H9 (cell line): ENCODE results near the gene ATP5IF1. TPM values are rescaled to one million over a fixed set of nuclear protein-coding genes. Genes with fewer than 3 reads are reported as not detected.
A peak's percentile ranks its signal among the peaks of the same experiment; 100 is the strongest.

Experiments used
- DNase-seq: peaks from one replicate; pipeline ENCODE4 v3.0.0-alpha.2; 2017
- H2AFZ ChIP-seq: one replicate; pipeline ENCODE4 v1.6.1; 2013; ENCODE audit warnings: mild to moderate bottlenecking, low read length, control low read depth, moderate library complexity
- H2AK5ac ChIP-seq: 2 replicates; pipeline ENCODE4 v1.6.1; 2013; ENCODE audit warnings: low read length, control low read depth, mixed read lengths; ENCODE audit not compliant: insufficient read length
- H2BK120ac ChIP-seq: one replicate; pipeline ENCODE4 v1.6.1; 2013; ENCODE audit warnings: low read depth, mild to moderate bottlenecking, low read length, control low read depth, inconsistent platforms; ENCODE audit not compliant: poor library complexity, severe bottlenecking
- H2BK12ac ChIP-seq: 2 replicates; pipeline ENCODE4 v1.6.1; 2013; ENCODE audit warnings: low read length, control low read depth, mixed read lengths, low read depth; ENCODE audit not compliant: insufficient read length
- H2BK15ac ChIP-seq: 2 replicates; pipeline ENCODE4 v1.6.1; 2013; ENCODE audit warnings: low read depth, low read length, control low read depth
- H2BK20ac ChIP-seq: one replicate; pipeline ENCODE4 v1.6.1; 2013; ENCODE audit warnings: low read depth, mild to moderate bottlenecking, low read length, control low read depth, inconsistent platforms; ENCODE audit not compliant: poor library complexity, severe bottlenecking
- H2BK5ac ChIP-seq: 2 replicates; pipeline ENCODE4 v1.6.1; 2013; ENCODE audit warnings: low read length, control low read depth, mixed read lengths; ENCODE audit not compliant: insufficient read length
- H3K14ac ChIP-seq: 2 replicates; pipeline ENCODE4 v1.6.1; 2013; ENCODE audit warnings: low read length, control low read depth; ENCODE audit not compliant: insufficient read depth
- H3K18ac ChIP-seq: 2 replicates; pipeline ENCODE4 v1.6.1; 2013; ENCODE audit warnings: low read depth, mild to moderate bottlenecking, mixed read lengths, low read length, control low read depth; ENCODE audit not compliant: insufficient read length
- H3K23ac ChIP-seq: 2 replicates; pipeline ENCODE4 v1.6.1; 2013; ENCODE audit warnings: low read length, control low read depth, mixed read lengths, low read depth; ENCODE audit not compliant: insufficient read length
- H3K23me2 ChIP-seq: 2 replicates; pipeline ENCODE4 v1.6.1; 2013; ENCODE audit warnings: low read depth, mild to moderate bottlenecking, mixed read lengths, low read length, control low read depth; ENCODE audit not compliant: insufficient read length, poor library complexity, severe bottlenecking
- H3K27ac ChIP-seq: 2 replicates; pipeline ENCODE4 v1.5.1; 2013; ENCODE audit warnings: low read length, control low read depth, mixed read lengths, low read depth; ENCODE audit not compliant: insufficient read length
- H3K27me3 ChIP-seq: 2 replicates; pipeline ENCODE4 v1.6.1; 2013; ENCODE audit warnings: low read length, control low read depth, inconsistent platforms; ENCODE audit not compliant: insufficient read depth
- H3K4ac ChIP-seq: 2 replicates; pipeline ENCODE4 v1.6.1; 2013; ENCODE audit warnings: low read depth, mild to moderate bottlenecking, control low read depth, inconsistent platforms, low read length, moderate library complexity
- H3K4me1 ChIP-seq: 2 replicates; pipeline ENCODE4 v1.6.1; 2013; ENCODE audit warnings: low read length, control low read depth, inconsistent platforms; ENCODE audit not compliant: insufficient read depth
- H3K4me2 ChIP-seq: 2 replicates; pipeline ENCODE4 v1.6.1; 2013; ENCODE audit warnings: low read length, control low read depth, mixed read lengths; ENCODE audit not compliant: insufficient read length, insufficient read depth
- H3K56ac ChIP-seq: 2 replicates; pipeline ENCODE4 v1.6.1; 2013; ENCODE audit warnings: low read depth, mild to moderate bottlenecking, mixed read lengths, low read length, control low read depth; ENCODE audit not compliant: insufficient read length
- H3K79me1 ChIP-seq: 2 replicates; pipeline ENCODE4 v1.6.1; 2013; ENCODE audit warnings: low read depth, mild to moderate bottlenecking, moderate library complexity, low read length, control low read depth, inconsistent platforms; ENCODE audit not compliant: insufficient read depth, poor library complexity, severe bottlenecking
- H3K79me2 ChIP-seq: 2 replicates; pipeline ENCODE4 v1.6.1; 2013; ENCODE audit warnings: low read length, control low read depth, inconsistent platforms; ENCODE audit not compliant: insufficient read depth
- H3K9ac ChIP-seq: 2 replicates; pipeline ENCODE4 v1.6.1; 2013; ENCODE audit warnings: low read length, control low read depth, mixed read lengths; ENCODE audit not compliant: insufficient read length; ENCODE audit errors: extremely low read depth
- H3K9me3 ChIP-seq: one replicate; pipeline ENCODE4 v1.6.1; 2013; ENCODE audit warnings: low read depth, low read length, inconsistent platforms; ENCODE audit not compliant: control insufficient read depth
- H3T11ph ChIP-seq: one replicate; pipeline ENCODE4 v1.6.1; 2013; ENCODE audit warnings: mild to moderate bottlenecking, low read length, control low read depth, inconsistent platforms
- H4K20me1 ChIP-seq: one replicate; pipeline ENCODE4 v1.6.1; 2013; ENCODE audit not compliant: control insufficient read depth, insufficient read length, insufficient read depth
- H4K5ac ChIP-seq: 2 replicates; pipeline ENCODE4 v1.6.1; 2013; ENCODE audit warnings: low read depth, mild to moderate bottlenecking, mixed read lengths, low read length, control low read depth; ENCODE audit not compliant: insufficient read length
- H4K8ac ChIP-seq: replicated peaks from 2 replicates; pipeline ENCODE4 v1.6.1; 2013; ENCODE audit warnings: low read length, control low read depth, mixed read lengths, low read depth; ENCODE audit not compliant: insufficient read length
- H4K91ac ChIP-seq: 2 replicates; pipeline ENCODE4 v1.6.1; 2013; ENCODE audit warnings: low read depth, mild to moderate bottlenecking, moderate library complexity, mixed read lengths, low read length, control low read depth; ENCODE audit not compliant: insufficient read length
- H3K27ac Mint-ChIP-seq, 3 experiments: 2 replicates in 2 of 3; 3 replicates in 1 of 3; pipeline ENCODE4 v1.8.0; 2020 to 2021; ENCODE audit warnings: mixed read lengths in 3 of 3, mild to moderate bottlenecking in 1 of 3, moderate library complexity in 1 of 3
- H3K27me3 Mint-ChIP-seq: 2 replicates; pipeline ENCODE4 v1.8.0; 2021; ENCODE audit warnings: low read depth, mild to moderate bottlenecking, moderate library complexity, mixed read lengths
- H3K36me3 Mint-ChIP-seq, 3 experiments: 2 replicates in 2 of 3; 3 replicates in 1 of 3; pipeline ENCODE4 v1.8.0; 2020 to 2021; ENCODE audit warnings: low read depth in 3 of 3, mixed read lengths in 3 of 3; ENCODE audit not compliant: insufficient read depth in 1 of 3
- H3K4me1 Mint-ChIP-seq, 2 experiments: 2 replicates each; pipeline ENCODE4 v1.8.0; 2020; ENCODE audit warnings: mixed read lengths in 2 of 2
- H3K4me3 Mint-ChIP-seq, 2 experiments: 2 replicates in 1 of 2; 3 replicates in 1 of 2; pipeline ENCODE4 v1.8.0; 2020 to 2021; ENCODE audit warnings: mild to moderate bottlenecking in 2 of 2, mixed read lengths in 2 of 2, moderate library complexity in 1 of 2
- H3K9me3 Mint-ChIP-seq, 2 experiments: 2 replicates in 1 of 2; 3 replicates in 1 of 2; pipeline ENCODE4 v1.8.0; 2020; ENCODE audit warnings: mild to moderate bottlenecking in 2 of 2, mixed read lengths in 2 of 2, moderate library complexity in 1 of 2
- WGBS: extraction: QIAGEN DNeasy Blood & Tissue Kit; methylation state at CpG from one replicate; pipeline ENCODE4 v1.1.7; 2013; ENCODE audit warnings: missing lambda C conversion rate, low lambda C conversion rate, mixed read lengths; ENCODE audit not compliant: insufficient read length; ENCODE audit errors: extremely low coverage; 5-methylcytosine and 5-hydroxymethylcytosine counted together
- total RNA-seq: library from RNA; stranded (reverse); gene quantifications from 2 replicates; pipeline ENCODE4 v1.2.1, GENCODE V29; 2021
- TF ChIP-seq, protein P1 (sequence below): fragments of 200-600 bp; sonication (generic); conservative IDR thresholded peaks from 3 replicates; pipeline ENCODE4 v1.8.0; 2021; ENCODE audit warnings: antibody characterized with exemption, mild to moderate bottlenecking

Gene ATP5IF1
- total RNA-seq, 1 experiment from 2014 or later: 257 TPM

DNA sequence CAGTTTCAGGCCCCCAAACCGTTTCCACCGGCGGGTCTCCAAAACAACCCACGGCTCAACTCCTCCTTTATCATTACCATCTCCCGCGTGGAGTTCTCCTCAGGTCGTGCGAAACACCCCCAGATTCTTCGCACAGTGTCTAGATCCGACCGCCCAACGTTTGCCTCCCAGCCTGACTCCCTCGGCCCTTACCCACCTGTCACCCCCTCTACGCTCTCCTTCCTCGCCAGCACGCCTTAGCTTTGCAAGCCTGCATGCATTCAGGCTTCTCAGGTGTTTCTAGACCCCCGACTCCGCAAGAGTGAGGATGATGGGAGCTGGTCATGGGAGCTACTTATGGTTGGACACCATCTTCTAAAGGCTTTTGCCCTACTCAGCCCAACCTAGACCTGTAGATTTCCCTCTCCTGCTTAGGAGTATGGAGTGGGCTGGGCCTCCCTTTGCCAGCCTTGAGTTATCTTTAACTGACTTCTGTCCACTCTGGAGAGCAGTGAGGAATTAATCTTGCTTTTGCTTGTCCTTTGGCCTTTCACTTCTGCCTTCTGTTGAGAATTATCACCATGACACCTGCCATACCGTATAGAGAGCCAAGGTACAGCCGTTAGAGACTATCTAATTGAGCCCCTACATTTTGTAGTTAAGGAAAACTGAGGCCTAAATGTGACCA lies 865 bp downstream of the ATP5IF1 start:
- peaks cover 16% of the 10 kb centered on the region; the same call in 1 of the 2 replicates for H3K79me2 ChIP-seq
- H3K79me1 ChIP-seq: peaks cover 5% of the 10 kb centered on the region
- no peaks in the 10 kb centered on the region for H3K9me3 ChIP-seq
- no peak overlapping the region for H4K91ac ChIP-seq
- H4K5ac ChIP-seq: no peak overlapping the region
- WGBS: no CpG with 5 or more reads among the region's 20 CpGs
- H3K27me3 Mint-ChIP-seq: no peaks in the 10 kb centered on the region
- H3K23ac ChIP-seq: no peak overlapping the region
- no peak overlapping the region for H3K18ac ChIP-seq
- no peak overlapping the region for H2AK5ac ChIP-seq
- H3K4me1 ChIP-seq: no peaks in the 10 kb centered on the region
- no peak overlapping the region for H3K56ac ChIP-seq
- no peak overlapping the region for H3K4ac ChIP-seq
- peak overlapping the region; percentile 86 for H3K9ac ChIP-seq
- no peak overlapping the region for H3K27ac ChIP-seq
- H2BK20ac ChIP-seq: no peak overlapping the region
- H3K4me2 ChIP-seq: peak overlapping the region; percentile 99
- H3K27me3 ChIP-seq: no peaks in the 10 kb centered on the region
- no peak overlapping the region for H2BK5ac ChIP-seq
- peak overlapping the region; percentile 25; the same call in 1 of the 2 replicates for H3K14ac ChIP-seq
- no peak overlapping the region for H2BK15ac ChIP-seq
- H2BK12ac ChIP-seq: no peak overlapping the region
- DNase-seq: no peak
- H3T11ph ChIP-seq: no peak overlapping the region
- peaks cover 0 to 3% of the 10 kb centered on the region in 2 experiments; a peak in 1 of 5 replicates for H3K9me3 Mint-ChIP-seq
- H4K8ac ChIP-seq: no peak overlapping the region
- no peak overlapping the region for H3K27ac Mint-ChIP-seq
- no peak overlapping the region for H2AFZ ChIP-seq
- peaks cover 0 to 6% (median 1%) of the 10 kb centered on the region in 3 experiments; a peak in 3 of 7 replicates for H3K36me3 Mint-ChIP-seq
- peaks cover 6 to 9% of the 10 kb centered on the region in 2 experiments; a peak in 3 of 4 replicates for H3K4me1 Mint-ChIP-seq
- TF ChIP-seq, protein P1, sequence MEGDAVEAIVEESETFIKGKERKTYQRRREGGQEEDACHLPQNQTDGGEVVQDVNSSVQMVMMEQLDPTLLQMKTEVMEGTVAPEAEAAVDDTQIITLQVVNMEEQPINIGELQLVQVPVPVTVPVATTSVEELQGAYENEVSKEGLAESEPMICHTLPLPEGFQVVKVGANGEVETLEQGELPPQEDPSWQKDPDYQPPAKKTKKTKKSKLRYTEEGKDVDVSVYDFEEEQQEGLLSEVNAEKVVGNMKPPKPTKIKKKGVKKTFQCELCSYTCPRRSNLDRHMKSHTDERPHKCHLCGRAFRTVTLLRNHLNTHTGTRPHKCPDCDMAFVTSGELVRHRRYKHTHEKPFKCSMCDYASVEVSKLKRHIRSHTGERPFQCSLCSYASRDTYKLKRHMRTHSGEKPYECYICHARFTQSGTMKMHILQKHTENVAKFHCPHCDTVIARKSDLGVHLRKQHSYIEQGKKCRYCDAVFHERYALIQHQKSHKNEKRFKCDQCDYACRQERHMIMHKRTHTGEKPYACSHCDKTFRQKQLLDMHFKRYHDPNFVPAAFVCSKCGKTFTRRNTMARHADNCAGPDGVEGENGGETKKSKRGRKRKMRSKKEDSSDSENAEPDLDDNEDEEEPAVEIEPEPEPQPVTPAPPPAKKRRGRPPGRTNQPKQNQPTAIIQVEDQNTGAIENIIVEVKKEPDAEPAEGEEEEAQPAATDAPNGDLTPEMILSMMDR: no peak
- peaks cover 14% of the 10 kb centered on the region for H3K23me2 ChIP-seq
- no peak overlapping the region for H3K4me3 Mint-ChIP-seq
- no peak overlapping the region for H2BK120ac ChIP-seq
- H4K20me1 ChIP-seq: no peaks in the 10 kb centered on the region
